MM.1S (cell line): ENCODE measurements around the gene MC4R.

Source experiments
- DNase-seq: peaks from one replicate; pipeline ENCODE4 v3.0.0-alpha.2; 2015
- H2AFZ ChIP-seq: fragments of 300-600 bp; sonication (generic); 2 replicates; pipeline ENCODE4 v1.6.0; 2016; ENCODE audit warnings: antibody characterized with exemption, low read length
- H3F3A ChIP-seq: fragments of 300-600 bp; sonication (generic); 2 replicates; pipeline ENCODE4 v1.6.1; 2016; ENCODE audit warnings: mild to moderate bottlenecking, antibody characterized with exemption, low read length, moderate library complexity, mixed read lengths; ENCODE audit not compliant: insufficient read depth
- H3K27ac ChIP-seq: fragments of 300-600 bp; sonication (generic); 2 replicates; pipeline ENCODE4 v1.5.1; 2016; ENCODE audit warnings: mild to moderate bottlenecking, low read length
- H3K27me3 ChIP-seq: fragments of 300-600 bp; sonication (generic); replicated peaks from 2 replicates; pipeline ENCODE4 v1.6.0; 2016; ENCODE audit warnings: low read length; ENCODE audit not compliant: insufficient read depth
- H3K36me3 ChIP-seq: fragments of 300-600 bp; sonication (generic); replicated peaks from 2 replicates; pipeline ENCODE4 v1.6.1; 2016; ENCODE audit warnings: mild to moderate bottlenecking, low read length, mixed read lengths; ENCODE audit not compliant: insufficient read depth
- H3K4me1 ChIP-seq: fragments of 300-600 bp; sonication (generic); 2 replicates; pipeline ENCODE4 v1.6.1; 2016; ENCODE audit warnings: low read length, mixed read lengths
- H3K4me2 ChIP-seq: fragments of 300-600 bp; sonication (generic); 2 replicates; pipeline ENCODE4 v1.6.0; 2016; ENCODE audit warnings: low read depth, low read length
- H3K4me3 ChIP-seq: fragments of 300-600 bp; sonication (generic); 2 replicates; pipeline ENCODE4 v1.5.1; 2016; ENCODE audit warnings: low read length, mixed read lengths
- H3K79me2 ChIP-seq: fragments of 300-600 bp; sonication (generic); 2 replicates; pipeline ENCODE4 v1.6.1; 2016; ENCODE audit warnings: mixed run types, low read length, mixed read lengths
- H3K9ac ChIP-seq: fragments of 300-600 bp; sonication (generic); 2 replicates; pipeline ENCODE4 v1.6.1; 2016; ENCODE audit warnings: low read length, mixed read lengths
- H3K9me2 ChIP-seq: fragments of 300-600 bp; sonication (generic); replicated peaks from 2 replicates; pipeline ENCODE4 v1.6.1; 2016; ENCODE audit warnings: mild to moderate bottlenecking, low read length, mixed read lengths; ENCODE audit not compliant: insufficient read depth
- H3K9me3 ChIP-seq: fragments of 300-600 bp; sonication (generic); replicated peaks from 2 replicates; pipeline ENCODE4 v1.6.1; 2016; ENCODE audit warnings: mild to moderate bottlenecking, low read length, mixed read lengths; ENCODE audit not compliant: insufficient read depth
- H4K20me1 ChIP-seq: fragments of 300-600 bp; sonication (generic); 2 replicates; pipeline ENCODE4 v1.6.1; 2016; ENCODE audit warnings: mild to moderate bottlenecking, low read length, moderate library complexity, mixed read lengths; ENCODE audit not compliant: insufficient read depth
- CTCF ChIP-seq: fragments of 300-600 bp; sonication (generic); IDR thresholded peaks from 2 replicates; pipeline ENCODE4 v1.5.1; 2016; ENCODE audit warnings: antibody characterized with exemption, low read length, mixed read lengths
- EZH2 ChIP-seq: fragments of 300-600 bp; sonication (generic); optimal IDR thresholded peaks from 2 replicates; pipeline ENCODE3; 2017; ENCODE audit warnings: low read depth, mild to moderate bottlenecking, antibody characterized with exemption, low read length, mixed read lengths
- EZH2phosphoT487 ChIP-seq: fragments of 300-600 bp; sonication (generic); IDR thresholded peaks from 2 replicates; pipeline ENCODE4 v1.6.1; 2018; ENCODE audit warnings: antibody characterized with exemption, low read length

MC4R gene

DNA sequence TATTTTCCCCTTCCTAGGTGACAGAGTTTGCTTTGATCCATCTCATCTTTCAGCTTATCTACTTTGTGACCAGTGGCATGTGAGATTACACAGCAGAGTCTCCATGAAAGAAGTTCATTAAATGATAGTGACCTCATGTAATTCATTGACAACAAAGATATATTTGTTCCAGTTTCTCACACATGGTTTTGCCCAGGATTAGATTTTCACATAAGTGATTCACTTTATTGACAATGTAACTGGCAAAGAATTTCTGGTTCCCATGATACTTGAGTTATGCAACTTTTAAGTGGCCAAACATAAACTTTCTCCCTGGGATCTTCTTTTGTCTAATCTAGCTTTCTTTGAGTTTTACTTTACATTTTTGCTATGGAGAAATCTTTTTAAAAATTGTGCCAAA lies 50.0 kb downstream of the MC4R start:
- Histone ChIP-seq H3K9me2 (no peaks in the 10 kb centered on the region), H3K9ac (no peak overlapping the region), H2AFZ (no peak overlapping the region), H3K27ac (no peak overlapping the region), H3K36me3 (no peaks in the 10 kb centered on the region), H3K4me3 (no peak overlapping the region), H3K27me3 (no peaks in the 10 kb centered on the region), H4K20me1 (no peaks in the 10 kb centered on the region), H3K9me3 (no peaks in the 10 kb centered on the region), H3K79me2 (no peaks in the 10 kb centered on the region), H3F3A (no peaks in the 10 kb centered on the region), H3K4me1 (no peaks in the 10 kb centered on the region), H3K4me2 (no peak overlapping the region)
- no peak for DNase-seq
- TF ChIP-seq CTCF (no peak), EZH2 (no peak), EZH2phosphoT487 (no peak)
